Measurements from ENCODE around the gene USP25.

DNA sequence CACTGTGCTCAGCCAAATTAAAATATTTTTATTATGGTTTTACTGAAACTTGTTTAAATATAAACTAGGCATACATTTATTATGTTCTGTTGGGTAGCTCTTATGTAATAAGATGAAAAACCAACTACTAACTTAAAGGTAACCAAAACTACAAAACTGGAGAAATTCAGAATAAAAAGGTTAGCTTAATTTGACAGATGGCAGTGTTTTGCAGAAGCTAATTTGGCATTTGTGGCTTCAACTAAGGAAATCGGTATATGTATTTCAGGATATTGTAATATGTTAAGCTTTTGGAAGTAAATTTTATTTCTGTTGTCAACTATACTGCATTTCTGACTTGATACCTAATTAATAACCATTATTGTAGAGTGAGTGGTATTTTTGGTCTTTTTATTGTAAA is 18.8 kb downstream of the USP25 start:
- TF ChIP-seq EZH2phosphoT487 (IDR thresholded peaks at IDR 0.05; ENCODE audit: unreplicated experiment) = no peak
- no peak for TF ChIP-seq CTCF (conservative IDR thresholded peaks at IDR 0.05; ENCODE audit: low read depth in 2 of 2)
- no peak for TF ChIP-seq POLR2AphosphoS5 (IDR thresholded peaks at IDR 0.05; ENCODE audit: low read depth)
- TF ChIP-seq, protein P1, sequence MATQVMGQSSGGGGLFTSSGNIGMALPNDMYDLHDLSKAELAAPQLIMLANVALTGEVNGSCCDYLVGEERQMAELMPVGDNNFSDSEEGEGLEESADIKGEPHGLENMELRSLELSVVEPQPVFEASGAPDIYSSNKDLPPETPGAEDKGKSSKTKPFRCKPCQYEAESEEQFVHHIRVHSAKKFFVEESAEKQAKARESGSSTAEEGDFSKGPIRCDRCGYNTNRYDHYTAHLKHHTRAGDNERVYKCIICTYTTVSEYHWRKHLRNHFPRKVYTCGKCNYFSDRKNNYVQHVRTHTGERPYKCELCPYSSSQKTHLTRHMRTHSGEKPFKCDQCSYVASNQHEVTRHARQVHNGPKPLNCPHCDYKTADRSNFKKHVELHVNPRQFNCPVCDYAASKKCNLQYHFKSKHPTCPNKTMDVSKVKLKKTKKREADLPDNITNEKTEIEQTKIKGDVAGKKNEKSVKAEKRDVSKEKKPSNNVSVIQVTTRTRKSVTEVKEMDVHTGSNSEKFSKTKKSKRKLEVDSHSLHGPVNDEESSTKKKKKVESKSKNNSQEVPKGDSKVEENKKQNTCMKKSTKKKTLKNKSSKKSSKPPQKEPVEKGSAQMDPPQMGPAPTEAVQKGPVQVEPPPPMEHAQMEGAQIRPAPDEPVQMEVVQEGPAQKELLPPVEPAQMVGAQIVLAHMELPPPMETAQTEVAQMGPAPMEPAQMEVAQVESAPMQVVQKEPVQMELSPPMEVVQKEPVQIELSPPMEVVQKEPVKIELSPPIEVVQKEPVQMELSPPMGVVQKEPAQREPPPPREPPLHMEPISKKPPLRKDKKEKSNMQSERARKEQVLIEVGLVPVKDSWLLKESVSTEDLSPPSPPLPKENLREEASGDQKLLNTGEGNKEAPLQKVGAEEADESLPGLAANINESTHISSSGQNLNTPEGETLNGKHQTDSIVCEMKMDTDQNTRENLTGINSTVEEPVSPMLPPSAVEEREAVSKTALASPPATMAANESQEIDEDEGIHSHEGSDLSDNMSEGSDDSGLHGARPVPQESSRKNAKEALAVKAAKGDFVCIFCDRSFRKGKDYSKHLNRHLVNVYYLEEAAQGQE (IDR thresholded peaks at IDR 0.05; ENCODE audit: unreplicated experiment) = no peak
- no peak for TF ChIP-seq EZH2 (IDR thresholded peaks at IDR 0.05; ENCODE audit: low read depth, unreplicated experiment)

Measured in GM23338 (cell line).